GM18951 (cell line): Measurements from ENCODE around the gene LGALSL.

ENCODE experiments used
- POLR2A ChIP-seq: IDR thresholded peaks from 4 replicates; pipeline ENCODE4 v1.6.1; 2011; ENCODE audit warnings: mild to moderate bottlenecking; ENCODE audit not compliant: insufficient read length, insufficient read depth; ENCODE audit errors: extremely low read depth
- in situ Hi-C: fragments of 300-500 bp; cut with MboI; formaldehyde crosslinking; loops from one replicate; pipeline ENCODE4 v1.12.0; 2022; ENCODE audit warnings: low sequenced_read_pairs, mixed read lengths, inconsistent platforms; ENCODE audit not compliant: unreplicated experiment

The LGALSL gene

DNA sequence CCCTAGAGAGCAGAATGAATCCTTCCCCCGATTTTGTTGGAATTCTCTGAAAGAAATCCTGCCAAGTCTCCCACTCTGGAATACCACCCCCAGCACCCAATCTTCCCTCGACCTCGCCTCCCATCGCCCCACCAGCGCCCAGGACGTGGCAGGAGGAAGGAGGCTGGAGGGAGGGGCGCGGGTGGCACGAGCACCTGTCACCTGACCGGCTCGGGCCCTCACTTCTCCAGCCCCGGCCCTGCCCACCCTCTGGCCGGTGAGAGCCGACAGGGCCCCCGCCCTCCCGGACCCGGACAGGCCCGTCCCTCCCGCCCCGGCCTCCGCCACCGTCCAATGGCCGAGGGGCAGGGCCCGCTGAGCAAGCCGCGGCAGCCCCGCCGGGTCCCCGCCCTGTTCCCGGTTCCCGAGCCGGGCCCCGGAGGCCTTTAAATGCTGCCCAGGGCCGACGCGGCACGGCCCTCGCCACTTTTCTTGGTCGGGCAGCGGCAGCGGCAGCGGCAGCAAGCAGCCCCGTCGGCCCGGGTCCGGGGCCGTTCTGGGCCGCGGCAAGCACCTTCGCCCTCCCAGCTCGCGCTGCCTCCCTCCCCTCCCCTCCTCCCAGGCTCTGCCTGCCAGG is at the start of gene LGALSL:
TSS of gene LGALSL (plus strand) at position 393 of the 616 bp plus-strand sequence. CDS start 384 bp downstream, outside the sequence.
- in situ Hi-C loops = no loop called here
- TF ChIP-seq POLR2A = no peak

- TF ChIP-seq POLR2A = no peak
- in situ Hi-C loops = no loop called here
Measured at GRCh38 chr2:64404743-64405142, 49.2 kb upstream of the LGALSL start.

- TF ChIP-seq POLR2A = no peak
- in situ Hi-C loops = no loop called here
Measured at GRCh38 chr2:64405581-64406406, 48.2 kb upstream of the LGALSL start.

DNA sequence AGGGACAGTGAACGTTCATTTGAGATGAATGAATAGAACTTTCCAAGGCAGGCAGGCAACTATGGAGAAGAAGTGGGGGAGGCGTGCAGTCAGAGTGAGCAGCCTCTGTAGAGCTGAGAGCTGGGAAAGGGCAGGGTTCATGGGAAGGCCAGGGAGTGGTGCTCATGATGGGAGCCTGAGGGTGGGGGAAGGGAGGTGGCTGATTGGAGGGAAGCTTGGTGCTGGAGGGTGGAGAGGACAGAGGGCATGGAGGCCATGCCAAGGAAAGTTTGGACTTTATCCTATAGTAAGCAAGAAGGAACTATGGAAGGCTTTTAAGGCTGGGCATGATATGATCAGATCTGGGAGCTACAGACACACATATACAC is 47.6 kb upstream of the LGALSL start:
- TF ChIP-seq POLR2A = no peak
- in situ Hi-C loops = no loop called here

DNA sequence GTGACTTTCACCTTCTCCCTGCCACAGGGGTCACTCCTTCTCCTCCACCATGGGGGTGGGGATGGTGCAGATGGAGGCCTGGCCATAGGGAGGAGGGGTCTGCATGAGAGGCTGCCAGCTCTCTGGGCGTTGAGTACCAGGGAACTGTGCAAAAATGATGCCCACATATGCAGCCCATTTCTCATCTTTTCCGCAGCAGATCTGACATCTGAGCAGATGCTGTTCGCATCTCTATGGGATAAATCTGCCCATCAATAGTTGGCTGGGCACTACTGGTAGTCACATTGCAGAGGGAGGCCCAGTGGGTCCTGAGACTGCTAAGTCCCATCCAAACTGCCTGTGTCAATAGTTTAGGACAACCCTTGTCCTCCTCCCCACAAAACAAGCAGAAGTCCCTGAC is 45.9 kb upstream of the LGALSL start:
- in situ Hi-C loops = no loop called here
- no peak for TF ChIP-seq POLR2A

GRCh38 chr2:64410671-64411070 is 43.3 kb upstream of the LGALSL start:
- no peak for TF ChIP-seq POLR2A
- in situ Hi-C loops = no loop called here

GRCh38 chr2:64412671-64413070 is 41.3 kb upstream of the LGALSL start:
- in situ Hi-C loops = no loop called here
- no peak for TF ChIP-seq POLR2A

DNA sequence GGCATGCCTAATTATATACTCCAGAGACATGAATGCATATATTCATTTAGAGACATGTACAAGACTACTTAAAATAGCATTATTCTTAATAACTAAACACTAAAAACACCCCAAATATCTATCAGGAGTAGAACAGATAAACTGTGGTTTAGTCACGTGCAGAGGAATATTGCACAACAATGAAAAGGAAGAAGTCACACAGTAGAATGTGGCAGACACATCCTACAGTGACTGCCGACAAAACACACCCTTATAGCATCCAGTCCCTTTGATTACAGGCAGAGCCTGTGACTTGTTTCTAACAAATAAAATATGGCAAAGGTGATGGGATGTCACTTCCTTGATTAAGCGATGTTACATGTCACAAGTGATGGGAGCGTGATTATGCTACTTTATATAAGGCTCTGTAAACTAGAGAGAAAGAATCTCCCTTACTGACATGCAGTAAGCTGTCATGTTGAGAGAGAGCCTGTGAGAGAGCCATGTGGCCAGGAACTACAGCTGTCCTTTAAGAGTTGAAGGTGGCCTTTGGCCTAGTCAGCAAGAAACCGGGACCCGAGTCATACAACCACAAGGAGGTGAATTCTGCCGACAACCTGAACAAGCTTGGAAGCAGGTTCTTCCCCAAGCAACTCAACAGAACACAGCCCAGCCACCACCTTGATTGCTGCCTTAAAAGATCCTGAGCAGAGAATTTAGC is 39.1 kb upstream of the LGALSL start:
- TF ChIP-seq POLR2A = no peak
- in situ Hi-C loops = no loop called here

GRCh38 chr2:64417624-64418023 is 36.3 kb upstream of the LGALSL start:
- TF ChIP-seq POLR2A = no peak
- in situ Hi-C loops = no loop called here

DNA sequence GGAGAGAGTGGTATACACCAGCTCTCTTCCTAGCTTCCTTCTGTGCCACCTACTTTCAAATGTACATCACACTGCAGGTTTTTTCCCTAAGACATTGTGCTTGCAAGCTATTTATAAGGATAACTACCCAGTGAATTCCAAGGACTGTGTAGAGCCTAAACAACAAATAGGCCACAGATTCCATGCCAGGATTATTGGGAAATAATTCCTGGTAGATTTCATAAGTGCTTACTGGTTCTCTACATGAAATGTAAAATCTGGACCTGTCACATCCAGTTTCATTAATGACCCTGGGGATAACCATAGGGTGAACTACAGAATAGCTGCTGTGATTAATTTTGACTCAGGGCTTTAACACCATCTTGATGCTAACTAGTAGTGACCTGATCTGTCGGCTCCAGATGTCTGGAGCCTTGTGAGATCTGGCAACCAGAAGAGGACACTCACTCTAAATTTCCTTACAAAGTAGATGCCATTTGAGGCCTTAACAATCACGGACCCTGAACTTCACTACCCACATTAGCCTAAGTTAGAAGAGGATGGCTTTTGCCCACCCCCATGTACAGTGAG is 34.3 kb upstream of the LGALSL start:
- in situ Hi-C loops = no loop called here
- TF ChIP-seq POLR2A = no peak

DNA sequence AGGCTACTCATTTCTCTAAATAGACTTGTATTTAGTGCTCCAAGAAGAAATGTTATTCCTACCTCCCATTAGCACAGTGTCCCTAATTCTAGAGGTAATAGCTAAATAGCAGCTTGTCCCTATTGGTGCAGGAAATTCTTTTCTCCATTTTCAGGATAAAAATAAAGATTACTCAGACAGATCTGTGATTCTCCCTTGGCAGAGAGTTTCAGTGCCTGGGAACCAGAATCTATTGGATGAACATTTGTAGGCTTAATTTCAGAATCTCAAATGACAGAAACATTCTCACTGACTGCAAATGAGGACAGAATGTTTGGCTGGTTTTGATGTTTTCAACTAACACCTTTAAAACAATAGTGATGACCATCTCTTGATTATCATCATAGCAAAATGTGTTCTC is 33.3 kb upstream of the LGALSL start:
- no peak for TF ChIP-seq POLR2A
- in situ Hi-C loops = no loop called here

GRCh38 chr2:64421201-64421600 is 32.8 kb upstream of the LGALSL start:
- TF ChIP-seq POLR2A = no peak
- in situ Hi-C loops = no loop called here

- in situ Hi-C loops = no loop called here
- no peak for TF ChIP-seq POLR2A
Measured at GRCh38 chr2:64422466-64422865, 31.5 kb upstream of the LGALSL start.

GRCh38 chr2:64423303-64423702 is 30.7 kb upstream of the LGALSL start:
- no peak for TF ChIP-seq POLR2A
- in situ Hi-C loops = no loop called here

- TF ChIP-seq POLR2A = no peak
- in situ Hi-C loops = no loop called here
Measured at GRCh38 chr2:64424416-64424987, 29.5 kb upstream of the LGALSL start.
